GM11168 (cell line): Measurements from ENCODE around the gene IRS2.

Experiments
- in situ Hi-C: fragments of 300-500 bp; cut with MboI; formaldehyde crosslinking; loops from one replicate; pipeline ENCODE4 v1.12.0; 2022; ENCODE audit warnings: low sequenced_read_pairs; ENCODE audit not compliant: unreplicated experiment

IRS2 gene

DNA sequence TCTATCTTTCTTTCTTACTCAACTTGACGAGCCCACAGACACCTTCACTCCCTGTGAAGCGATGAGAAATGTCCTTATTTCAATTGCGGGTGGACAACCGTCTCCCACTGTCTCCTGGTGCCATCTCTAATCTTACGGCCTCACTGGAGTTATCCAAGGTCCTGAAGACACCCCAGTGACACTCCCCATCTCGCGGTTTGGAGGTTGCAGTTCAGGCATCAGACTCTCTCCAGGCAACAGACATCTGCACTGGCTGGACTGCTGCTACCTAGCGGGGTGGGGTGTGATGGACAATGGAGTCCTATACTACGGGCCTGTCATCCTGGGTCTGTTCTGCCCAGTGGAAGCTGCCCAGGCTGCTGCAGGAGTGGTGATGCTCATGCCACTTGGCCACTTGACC is 18.3 kb upstream of the IRS2 start:
- in situ Hi-C loops = no loop called here

- in situ Hi-C loops = no loop called here
Observed at GRCh38 chr13:109803825-109804224, 17.4 kb upstream of the IRS2 start.

GRCh38 chr13:109802936-109803335 is 16.6 kb upstream of the IRS2 start:
- in situ Hi-C loops = no loop called here

- in situ Hi-C loops = no loop called here
Observed at GRCh38 chr13:109795011-109795410, 8.6 kb upstream of the IRS2 start.

- in situ Hi-C loops = no loop called here
Observed at GRCh38 chr13:109794095-109794494, 7.7 kb upstream of the IRS2 start.

- in situ Hi-C loops = no loop called here
Observed at GRCh38 chr13:109792416-109793059, 6.2 kb upstream of the IRS2 start.

GRCh38 chr13:109790942-109791605 is 4.7 kb upstream of the IRS2 start:
- in situ Hi-C loops = no loop called here

GRCh38 chr13:109790086-109790485 is 3.7 kb upstream of the IRS2 start:
- in situ Hi-C loops = no loop called here

- in situ Hi-C loops = no loop called here
Observed at GRCh38 chr13:109789262-109789661, 2.9 kb upstream of the IRS2 start.

DNA sequence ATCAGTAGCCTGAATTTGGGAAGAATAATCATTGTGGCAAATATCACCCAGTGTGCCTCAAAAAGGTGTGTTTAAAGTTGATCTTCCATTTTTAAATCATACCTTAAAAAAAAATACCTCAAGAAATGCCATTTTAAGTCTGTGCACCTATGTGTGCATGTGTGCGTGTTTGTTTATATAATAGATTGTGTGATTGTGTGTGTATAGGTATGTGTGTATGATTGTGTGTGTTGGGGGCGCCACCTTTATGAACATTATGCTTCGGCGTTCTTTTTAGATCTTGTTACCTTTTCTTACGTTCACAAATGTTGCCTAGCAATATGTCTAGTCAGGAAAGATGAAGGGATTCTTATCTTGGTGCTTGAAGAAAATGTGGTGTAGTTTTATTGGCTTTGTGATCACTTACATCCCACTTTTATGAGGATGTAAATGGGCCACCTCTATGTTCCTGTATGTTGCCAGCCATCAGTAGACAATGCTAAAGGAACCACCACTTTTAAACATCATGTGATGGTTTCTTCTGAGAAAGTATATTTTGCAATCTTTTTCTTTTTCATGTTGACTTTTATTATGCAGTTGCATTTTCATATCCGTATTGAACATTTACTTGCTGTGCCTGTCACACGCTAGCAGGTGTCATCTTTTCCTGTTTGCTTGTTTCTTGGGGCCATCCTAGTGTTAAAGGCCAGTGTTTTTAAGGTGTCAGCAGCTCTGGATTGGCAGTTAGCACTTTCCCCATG is 2.2 kb upstream of the IRS2 start:
- in situ Hi-C loops = no loop called here

DNA sequence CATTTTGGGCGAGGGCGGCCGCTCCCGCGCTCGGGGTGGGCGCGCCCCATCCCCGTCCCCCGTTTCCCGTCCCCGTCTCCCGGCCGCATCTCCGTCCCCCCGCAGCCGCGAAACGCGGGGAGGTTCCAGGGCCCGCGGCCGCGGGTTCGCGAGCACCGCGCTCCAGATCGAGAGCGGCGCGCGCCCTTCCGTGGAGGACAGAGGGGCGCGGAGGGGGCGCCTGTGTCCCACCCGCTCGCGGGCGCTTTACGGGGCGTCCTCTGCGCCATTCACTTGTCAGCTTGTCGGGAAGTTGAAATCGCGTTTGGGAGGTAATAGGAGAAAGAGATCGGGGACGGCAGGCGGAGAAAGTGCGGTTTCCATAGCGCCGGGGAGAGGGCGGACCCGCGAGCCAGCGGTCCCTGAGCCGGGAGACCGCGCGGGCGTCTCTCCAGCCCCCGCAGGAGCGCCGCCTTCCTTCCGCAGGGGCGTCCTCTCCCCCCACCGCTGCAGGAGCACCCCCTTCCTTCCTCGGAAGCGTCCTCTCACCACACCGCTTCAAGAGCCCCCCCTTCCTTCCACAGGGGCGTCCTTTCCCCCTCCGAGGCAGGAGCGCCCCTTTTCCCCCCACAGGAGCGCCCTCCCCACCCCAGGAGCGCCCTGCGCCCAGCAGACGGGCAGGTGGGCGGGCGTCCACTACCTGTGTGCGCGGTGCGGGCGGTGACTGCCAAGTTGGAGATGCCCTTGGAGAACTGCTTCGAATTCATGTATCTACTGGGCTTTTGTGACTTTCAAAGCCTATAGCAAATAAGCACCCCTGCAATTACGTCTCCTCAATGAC is 962 bp upstream of the IRS2 start:
- in situ Hi-C loops = no loop called here

GRCh38 chr13:109785892-109786450 is 412 bp downstream of the IRS2 start:
- in situ Hi-C loops = no loop called here

DNA sequence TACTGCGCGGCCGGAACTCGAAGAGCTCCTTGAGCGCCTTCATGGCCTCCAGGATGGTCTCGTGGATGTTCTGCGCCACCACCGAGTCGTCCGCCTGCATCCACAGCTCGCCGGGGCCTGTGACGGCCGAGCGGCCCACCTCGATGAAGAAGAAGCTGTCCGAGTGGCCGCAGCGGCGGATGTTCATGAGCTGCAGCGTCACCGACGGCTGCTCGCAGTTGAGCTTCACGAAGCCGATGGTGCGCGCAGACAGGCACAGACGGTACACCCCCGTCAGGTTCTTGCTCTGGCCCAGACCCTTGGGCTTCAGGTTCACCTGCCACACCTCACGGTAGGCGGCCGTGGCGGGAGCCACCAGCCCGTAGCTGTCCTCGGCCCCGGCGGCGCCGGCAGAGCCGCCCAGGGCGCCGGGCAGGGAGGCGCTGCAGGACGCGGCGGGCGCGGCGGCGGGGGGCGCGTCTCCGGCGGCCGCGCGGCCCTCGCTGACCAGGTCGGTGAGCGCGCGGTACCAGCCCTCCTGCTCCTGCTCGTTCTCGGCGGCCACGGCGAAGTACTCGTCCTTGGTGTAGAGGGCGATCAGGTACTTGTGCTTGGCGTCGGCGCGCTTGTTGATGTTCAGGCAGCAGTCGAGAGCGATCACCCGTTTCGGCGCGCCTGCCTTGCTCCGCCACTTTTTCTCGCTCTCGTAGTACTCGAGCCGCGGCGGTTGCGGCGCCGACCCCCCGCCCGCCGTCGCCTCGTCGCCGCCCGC is 1.1 kb downstream of the IRS2 start:
- in situ Hi-C loops = no loop called here

DNA sequence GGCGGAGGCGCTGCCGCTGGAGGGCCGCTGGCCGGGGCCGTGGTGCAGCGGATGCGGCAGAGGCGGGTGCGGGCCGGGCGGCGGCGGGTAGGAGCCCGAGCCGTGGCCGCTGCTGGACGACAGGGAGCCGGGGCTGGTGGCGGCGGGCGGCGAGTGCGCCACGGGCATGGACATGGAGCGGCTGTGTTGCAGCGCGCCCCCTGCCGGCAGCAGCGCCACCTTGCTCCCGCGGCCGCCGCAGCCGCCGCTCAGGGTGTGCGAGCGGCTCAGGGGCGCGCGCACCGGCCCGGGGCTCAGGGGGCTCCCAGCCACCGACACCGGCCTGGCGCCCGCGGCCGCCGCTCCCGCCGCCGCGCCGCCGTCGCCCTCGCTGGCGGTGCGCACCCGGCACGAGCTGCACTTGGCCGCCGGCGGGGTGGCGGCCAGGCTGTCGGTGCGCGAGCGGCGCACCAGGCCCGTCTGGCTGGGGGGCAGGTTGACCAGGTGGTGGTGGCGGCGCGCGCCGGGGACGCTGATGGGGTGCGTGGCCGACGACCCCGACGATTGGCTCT is 1.7 kb downstream of the IRS2 start:
- in situ Hi-C loops = no loop called here

- in situ Hi-C loops = no loop called here
Observed at GRCh38 chr13:109783815-109784589, 2.4 kb downstream of the IRS2 start.

DNA sequence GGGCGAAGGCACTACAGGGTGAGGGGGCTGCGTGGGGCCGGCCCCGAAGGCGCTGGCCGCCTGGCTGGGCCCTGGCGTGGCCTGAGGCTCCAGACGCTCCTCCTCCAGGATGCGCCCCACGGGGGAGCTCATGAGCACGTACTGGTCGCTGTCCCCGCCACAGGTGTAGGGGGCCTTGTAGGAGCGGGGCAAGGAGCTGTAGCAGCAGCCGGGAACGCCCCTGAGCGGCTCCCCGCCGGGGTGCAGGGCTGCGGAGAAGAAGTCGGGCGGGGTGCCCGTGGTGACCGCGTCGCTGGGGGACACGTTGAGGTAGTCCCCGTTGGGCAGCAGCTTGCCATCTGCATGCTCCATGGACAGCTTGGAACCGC is 3.0 kb downstream of the IRS2 start:
- in situ Hi-C loops = no loop called here

- in situ Hi-C loops = no loop called here
Observed at GRCh38 chr13:109782823-109783431, 3.5 kb downstream of the IRS2 start.

GRCh38 chr13:109782066-109782822 is 4.1 kb downstream of the IRS2 start:
- in situ Hi-C loops = no loop called here
